Kidney glomerular epithelial cell (primary cell): ENCODE results near the gene TBC1D22A.

Experiments
- DNase-seq: peaks from one replicate; lab custom pipeline; 2025; lab: John Stamatoyannopoulos, UW

The TBC1D22A gene

DNA sequence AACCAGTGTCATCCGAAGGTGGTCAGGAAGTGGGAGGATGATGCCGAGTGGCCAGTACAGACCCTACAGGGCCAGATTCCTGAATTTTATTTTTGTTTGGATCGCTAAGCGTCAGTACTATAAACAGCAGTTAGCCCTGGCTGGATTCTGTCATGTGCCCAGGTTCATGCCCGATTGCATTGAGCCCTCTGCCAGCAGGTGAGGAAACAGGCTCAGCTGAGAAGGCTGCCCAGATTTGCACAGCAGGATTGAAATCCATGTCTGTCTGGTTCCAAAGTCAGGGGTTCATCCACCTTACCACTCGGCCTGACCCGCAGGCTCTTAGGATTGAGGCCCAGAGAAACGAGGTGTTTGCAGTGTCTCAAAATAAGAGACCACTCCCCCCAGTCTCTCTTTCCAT, 9.1 kb upstream of the TBC1D22A start:
- DNase-seq: no peak

DNA sequence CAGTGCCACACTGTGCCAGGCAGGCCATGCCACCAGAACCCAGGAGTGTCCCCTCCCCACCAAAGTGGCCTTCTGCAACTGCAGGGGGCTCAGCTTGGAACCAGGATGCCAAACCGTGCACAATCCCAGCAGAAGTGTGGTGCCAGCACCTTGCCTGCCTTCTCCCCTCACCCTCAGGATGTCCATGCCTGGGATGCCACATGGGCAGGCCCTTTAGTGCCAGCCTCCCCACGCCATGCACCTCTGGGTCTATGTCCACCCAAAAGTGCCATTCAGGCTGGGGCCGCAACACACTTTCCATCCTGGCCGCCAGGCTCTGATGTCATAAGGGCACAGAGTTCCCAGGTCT, 8.7 kb upstream of the TBC1D22A start:
- no peak for DNase-seq

DNA sequence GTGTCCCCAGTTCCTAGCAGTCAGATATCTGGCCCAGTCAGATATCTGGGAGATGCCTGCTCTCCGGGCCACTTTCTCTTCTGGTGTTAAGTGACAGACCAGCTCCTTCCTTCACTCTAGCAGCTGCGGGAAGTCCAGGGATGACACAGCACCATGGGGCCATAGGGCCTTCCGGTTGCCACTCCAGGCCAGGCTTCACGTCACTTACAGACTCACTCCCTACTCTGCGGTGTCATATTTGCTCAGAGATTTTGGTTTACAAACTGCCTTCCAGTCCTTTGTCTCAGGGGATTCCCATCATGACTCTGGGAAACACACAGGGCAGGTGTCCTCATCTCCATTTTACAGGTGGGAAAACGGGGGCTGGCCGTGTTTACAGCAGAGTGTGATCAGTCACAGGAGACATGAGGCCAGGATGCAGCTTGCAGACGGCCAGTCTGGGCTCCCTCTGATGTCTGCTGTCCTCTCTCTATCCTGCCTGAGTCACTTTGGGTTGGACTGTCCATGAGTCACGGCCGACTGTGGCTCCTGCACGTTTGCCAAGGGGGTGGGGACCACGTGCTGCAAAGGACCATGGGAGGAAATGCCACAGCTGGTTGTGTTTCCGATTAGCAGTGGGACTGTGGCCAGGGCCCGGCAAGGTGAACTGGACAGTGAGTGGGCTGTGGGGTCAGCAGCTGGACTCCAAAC, 8.2 kb upstream of the TBC1D22A start:
- DNase-seq: peak; percentile 95

DNA sequence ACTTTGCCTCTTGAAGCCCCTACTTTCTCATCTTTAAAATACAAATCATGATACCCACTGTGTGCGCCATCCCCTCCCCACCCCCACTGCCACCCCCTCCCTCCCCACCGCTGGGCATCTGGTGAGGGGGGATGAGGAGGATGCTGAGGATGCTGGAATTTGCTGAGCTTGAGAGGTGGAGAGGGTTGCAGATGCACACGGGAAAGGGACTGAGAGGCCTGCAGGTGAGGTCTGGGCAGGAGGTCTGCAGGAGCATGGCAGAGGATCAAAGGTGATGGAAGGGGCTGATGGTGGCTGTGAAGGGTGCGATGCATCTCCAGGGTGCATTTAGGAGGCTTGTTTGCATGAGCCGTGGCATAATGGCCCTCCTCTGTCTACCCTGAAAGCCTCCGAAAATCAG, 7.6 kb upstream of the TBC1D22A start:
- no peak for DNase-seq

DNA sequence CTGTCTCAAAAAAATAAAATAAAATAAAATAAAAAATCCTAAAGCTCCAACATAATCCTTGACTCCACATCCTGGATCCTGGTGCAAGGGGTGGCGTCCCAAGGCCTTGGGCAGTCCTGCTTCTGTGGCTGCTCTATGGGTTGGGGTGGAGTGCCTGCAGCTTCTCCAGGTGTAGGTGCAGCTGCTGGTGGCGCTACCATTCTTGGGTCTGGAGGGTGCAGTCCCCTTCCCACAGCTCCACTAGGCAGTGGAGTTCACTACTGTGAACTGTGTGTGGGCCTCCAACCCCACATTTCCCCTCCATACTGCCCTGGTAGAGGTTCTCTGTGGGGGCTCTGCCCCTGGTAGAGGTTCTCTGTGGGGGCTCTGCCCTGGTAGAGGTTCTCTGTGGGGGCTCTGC, 6.9 kb upstream of the TBC1D22A start:
- DNase-seq: no peak

DNA sequence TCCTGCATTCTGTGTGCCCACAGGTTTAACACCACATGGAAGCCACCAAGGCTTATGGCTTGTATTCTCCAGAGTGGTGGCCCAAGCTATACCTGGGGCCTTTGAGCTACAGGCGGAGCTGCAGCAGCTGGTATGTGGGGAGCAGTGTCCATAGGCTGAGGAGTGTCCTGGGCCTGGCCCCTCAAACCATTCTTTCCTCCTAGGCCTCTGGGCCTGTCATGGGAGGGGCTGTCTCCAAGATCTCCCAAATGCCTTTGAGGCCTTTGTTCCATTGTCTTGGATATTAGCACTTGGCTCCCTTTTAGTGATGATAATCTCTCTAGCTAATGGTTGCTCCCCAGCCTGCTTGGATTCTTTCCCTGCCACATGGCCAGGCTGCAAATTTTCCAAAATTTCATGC, 6.4 kb upstream of the TBC1D22A start:
- no peak for DNase-seq

DNA sequence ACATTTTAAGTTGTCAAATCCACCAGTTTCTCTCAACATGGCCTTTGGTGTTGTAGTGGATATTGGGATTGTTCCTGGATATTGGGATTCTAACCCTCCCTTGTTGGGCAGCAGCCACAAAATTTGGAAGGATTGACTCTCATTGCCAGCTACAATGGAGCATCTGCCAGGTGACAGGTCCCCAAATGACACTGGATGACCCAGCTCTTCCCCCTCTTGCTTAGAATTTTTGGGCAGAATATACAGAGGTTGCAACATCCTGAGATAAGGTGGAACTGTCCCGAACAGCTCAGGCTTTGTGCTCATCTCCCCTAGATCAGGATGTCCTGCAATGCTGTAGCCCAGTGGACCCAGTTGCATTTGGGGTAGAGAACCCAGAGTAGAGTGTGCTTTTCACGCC, 5.3 kb upstream of the TBC1D22A start:
- DNase-seq: no peak

DNA sequence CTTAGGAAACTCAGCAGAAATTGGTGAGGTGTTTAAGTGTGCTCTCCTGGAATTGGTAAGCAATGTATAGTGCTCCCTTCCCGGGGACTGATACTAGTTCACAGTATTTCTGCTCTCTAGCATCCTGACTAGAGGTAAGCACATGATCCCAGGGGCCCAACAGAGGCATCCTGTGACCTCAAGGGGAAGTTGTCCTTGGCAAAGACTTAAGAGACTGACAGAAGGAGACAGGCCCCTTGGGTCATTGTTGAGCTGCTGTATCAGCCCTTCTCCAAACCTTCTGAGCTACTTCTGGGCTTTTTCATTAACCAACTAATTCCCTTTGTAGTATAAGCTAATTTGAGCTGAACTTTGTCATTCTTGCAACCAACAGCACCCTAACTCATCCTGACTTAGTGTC, 4.3 kb upstream of the TBC1D22A start:
- no peak for DNase-seq

DNA sequence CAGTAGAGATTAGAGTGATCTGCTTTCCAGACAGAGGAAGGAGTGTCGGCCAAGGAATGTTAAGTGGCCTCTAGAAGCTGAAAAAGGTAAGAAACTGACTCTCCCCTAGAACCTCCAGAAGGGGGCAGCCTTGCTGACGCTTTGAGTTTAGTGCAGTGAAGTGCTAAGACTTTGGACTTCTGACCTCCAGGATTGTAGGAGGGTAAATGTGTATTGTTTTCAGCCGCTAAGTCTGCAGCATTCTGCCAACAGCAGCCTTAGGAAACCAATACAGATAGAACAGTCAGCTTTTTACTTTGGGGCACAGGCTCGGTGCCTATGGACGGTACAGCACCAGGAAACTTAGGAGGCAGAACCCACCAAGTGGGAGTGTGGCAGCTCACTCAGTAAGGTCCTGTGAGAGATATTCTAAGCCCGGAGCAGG, 3.6 kb upstream of the TBC1D22A start:
- DNase-seq: peak; percentile 73

DNA sequence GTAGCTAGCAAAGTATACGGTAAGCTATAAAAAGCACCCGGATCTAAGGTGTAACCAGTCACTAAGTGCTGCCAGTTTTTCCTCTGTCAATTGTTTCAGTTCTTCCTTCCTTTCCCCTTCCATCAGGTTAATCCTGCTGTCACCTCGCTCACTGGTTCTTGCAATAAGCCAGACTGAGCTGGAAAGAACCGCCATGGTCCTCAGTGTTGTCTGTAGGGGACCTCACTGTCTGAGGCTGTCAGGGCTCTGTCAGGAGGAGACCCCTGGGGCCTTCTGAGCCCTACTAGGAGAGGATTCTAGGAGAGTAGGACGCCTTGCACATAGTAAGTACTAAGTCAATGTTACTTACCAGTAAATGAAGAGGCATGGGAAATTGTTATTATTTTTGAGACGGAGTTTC, 1.4 kb upstream of the TBC1D22A start:
- no peak for DNase-seq

DNA sequence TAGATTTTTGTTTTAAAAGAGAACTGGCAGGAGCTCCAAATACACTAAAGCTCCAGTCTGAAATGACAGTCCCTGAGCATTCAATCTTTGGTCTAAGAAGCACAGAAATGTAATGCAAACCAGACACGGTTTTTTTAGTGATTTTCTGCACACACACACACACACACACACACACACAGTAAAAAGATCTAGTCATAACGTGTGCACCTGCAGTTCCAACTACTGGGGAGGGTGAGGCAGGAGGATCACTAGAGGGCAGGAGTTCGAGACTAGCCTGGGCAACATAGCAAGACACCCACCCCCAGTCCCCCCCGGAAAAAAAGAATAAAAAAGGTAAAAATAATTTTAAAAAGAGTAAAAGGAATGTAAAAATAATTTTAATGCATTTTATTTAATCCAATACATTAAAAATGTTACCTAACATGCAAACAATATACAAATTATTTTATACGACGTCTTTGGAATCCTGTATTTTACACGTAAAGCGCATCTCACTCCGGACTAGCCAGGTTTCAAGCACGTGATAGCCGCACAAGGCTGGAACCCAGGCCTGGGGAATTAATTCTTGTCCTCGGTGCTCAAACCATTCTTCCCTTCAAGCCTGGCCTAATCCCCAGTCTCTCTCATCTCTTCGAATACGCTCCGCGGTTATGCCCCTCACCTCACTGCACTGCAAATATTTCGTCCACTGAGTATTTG, 762 bp upstream of the TBC1D22A start:
- DNase-seq: no peak

DNA sequence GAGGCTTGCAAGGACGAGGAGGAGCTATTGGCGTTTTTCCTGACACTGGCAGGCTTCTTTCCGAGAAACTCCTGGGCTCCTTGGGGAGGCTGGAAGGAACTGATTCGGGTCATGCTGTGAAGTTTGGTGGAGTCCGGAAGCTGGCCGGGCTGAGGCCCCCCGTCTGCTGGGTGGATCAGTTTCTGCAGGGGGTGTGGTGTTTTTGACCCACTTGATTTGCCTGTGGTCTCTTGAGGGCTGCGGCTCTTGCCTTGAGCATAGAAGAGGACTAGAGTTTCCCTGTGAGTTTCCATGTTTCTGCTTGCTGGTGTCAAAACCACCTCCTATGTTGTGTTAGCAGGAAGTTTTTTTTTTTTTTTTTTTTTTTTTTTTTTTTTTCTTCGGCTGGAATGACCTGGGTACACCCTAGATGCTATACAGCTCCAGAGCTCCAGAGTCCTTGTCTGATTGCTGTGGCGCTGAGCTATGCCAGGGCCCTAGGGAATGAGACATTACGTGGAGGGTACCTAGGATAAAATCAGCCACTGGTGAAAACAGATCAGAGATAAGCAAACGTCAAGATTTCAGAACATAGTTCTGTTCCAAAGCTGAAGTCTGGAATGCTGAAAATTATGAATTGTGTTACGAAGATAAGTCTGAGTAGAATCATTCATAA, 728 bp downstream of the TBC1D22A start:
- DNase-seq: no peak

DNA sequence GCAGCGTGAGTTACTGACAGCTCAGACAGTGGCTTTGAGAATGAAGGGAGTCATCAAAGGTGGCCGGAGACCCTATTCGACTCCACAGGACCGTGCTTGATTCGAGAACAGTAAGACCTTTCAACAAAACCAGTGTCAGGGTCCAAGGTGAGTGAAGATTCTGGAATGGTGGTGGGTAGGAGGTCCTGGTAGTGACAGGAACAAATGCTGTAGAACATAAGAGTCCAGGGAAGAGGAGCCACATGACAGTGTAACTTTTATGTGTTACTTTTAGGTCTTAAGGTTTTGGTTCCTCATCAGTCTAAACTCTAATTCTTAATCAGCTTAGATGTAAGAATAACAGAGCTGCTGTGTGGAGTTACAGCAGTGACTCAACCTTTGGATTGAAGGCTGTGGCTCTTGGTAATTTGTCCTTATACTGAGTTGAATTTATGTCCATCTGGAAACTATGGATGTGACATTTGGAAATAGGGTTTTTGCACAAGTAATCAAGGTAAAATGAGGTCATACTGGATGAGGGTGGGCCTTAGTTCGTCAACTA, 1.8 kb downstream of the TBC1D22A start:
- DNase-seq: no peak

DNA sequence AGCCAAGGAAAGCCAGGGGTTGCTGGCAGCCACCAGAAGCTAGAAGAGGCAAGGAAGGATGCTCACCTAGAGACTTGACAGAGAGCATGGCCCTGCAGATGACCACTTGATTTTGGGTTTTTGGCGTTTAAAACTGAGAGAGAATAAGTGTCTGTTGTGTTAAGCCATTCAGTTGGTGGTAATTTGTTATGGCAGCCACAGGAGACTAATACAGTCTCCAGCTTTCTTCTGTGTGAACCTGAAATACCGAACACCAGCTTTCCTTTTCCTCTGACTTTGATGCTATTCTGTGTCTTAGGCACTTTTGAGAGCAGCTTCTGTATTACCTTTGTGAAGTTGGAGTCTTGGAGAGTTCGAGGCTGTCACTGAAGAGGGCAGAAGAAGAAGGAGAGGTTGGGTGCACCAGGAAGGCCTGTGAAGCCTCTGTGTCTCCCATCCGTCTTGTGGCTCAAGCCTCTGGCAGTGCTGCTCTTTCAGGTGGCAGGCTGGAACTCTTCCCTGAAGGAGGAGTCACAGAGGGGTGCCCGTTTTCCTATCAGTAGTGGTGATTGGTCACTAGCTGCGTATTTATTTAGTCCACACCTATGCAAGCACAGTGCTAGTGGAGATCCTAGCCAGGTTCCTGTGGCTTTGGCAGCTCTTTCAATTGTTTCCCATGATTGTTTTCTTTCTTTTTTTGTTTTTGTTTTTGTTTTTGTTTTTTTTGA, 2.5 kb downstream of the TBC1D22A start:
- no peak for DNase-seq

DNA sequence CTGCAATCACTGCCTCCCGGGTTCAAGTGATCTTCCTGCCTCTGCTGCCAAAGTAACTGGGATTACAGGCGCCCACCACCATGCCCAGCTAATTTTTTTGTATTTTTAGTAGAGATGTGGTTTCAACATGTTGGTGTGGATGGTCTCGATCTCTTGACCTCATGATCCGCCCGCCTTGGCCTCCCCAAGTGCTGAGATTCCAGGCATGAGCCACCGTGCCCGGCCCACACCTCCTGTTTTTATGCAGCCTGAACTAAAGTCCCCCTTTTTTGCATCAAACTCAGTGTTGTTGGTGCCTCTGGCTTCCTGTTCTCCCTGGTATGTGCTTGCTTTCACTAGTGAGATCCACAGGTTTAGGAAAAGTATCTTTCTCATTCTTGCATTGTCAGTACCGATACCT, 4.2 kb downstream of the TBC1D22A start:
- DNase-seq: no peak

DNA sequence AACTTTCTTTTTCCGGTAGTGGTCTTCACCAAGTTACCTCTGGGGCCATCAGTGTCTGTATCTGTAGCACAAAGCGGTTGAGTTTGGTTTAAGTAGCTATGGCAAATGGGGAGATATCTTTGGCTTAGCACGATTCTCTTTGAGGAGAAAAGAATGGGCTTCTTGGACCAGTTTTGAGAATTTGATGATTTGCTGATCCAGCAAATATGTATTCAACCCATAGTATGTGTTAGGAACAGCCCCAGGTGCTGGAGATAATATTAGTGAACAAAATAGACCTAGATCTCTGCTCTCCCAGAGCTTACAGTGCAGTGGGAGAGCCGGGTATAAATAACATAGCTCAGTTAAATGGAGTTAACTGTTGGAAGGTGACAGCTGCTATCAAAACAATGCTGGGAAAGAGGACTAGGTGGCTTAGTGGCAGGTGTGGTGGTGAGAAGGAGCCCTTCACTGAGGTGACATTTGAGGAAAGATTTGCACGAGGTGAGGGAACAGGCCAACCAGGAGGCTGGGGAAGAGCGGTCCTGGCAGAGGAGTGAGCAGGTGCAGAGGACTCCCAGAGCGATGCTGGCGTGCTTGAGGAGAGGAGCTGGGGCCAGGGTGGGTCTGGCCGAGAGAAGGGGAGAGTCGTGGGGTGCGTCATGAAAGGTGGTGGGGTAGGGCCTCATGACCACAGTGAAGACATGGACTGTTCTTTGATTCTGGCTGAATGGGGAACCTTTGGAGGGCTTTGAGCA, 5.0 kb downstream of the TBC1D22A start:
- DNase-seq: no peak

DNA sequence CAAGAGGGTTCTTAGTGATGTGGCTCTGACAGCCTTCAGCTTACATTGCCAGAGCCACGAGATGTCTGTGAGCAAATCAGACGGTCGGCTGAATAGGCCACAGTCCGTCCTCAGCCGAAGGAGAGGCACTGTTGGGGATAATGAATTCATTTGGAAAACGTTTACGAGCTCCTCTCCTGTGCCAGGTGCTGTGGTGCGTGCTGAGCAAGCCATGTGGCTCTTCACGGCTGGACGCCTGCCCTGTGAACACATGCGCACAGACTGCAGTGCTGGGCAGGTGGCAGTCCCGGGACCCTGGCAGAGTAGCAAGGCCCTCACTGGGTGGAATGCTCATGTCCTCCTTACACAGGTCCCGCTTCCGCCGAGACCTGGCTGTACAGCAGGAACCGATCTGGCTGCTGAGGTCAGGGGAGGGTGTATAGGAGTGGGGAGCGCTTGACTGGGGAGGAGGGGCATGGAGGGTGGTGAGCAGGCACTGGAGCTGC, 6.8 kb downstream of the TBC1D22A start:
- no peak for DNase-seq

DNA sequence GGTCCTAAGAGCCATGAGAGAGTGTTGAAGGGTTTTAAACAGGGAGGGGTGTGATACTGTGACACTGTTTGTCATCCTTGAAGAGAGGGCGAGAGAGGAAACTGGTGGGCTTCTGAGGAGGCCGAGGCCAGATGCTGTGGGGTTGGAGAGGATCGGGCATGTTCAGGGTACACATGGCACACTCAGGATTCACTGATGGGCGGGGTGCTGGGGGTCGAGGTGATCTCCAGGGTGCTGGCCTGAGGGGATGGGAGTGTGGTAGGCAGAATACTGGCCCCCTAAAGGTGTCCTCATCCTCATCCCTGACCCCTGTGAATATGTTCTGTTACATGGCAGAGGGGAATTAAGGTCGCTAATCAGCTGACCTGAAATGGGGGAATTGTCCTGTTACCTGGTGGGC, 7.3 kb downstream of the TBC1D22A start:
- DNase-seq: no peak

DNA sequence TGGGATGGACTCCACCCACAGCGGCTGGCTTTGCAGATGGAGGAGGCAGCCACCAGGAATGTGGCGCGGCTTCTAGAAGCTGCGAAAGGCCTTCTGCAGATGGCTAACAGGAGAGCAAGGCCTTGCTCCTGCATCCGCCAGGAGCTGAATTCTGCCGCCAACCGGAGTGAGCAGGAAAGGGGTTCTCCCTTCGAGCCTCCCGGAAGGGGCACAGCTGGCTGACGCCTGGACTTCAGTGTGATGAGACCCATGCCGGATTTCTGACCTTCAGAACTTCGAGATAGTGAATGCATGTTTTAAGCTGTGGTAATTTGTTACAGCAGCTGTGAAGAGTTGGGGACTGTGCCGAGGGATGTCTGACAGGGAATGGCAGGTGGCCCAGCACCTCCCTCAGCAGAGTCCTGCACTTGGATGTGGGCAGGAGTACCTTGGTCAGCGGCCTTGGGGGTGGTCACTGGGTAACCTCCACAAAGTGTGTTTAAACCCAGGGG, 7.7 kb downstream of the TBC1D22A start:
- no peak for DNase-seq

DNA sequence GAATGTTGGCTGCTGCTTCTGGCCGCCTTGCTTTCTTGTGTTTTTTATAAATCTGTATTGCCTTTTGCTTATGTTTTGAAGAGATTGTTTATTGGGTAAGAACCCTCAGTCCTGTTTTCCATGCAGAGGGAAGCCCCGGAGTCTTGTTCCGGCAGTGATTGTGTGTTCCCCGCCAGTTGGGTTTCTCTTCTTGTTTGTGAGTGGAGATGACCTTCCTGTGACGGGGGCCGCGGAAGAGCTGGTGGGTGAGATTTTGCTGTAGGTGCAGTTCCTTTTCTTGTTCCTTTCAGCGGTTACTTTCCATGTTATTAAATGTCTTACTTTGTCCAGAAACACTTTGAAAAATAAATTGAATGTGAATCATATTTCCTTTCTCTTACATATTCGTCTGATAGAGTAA, 8.3 kb downstream of the TBC1D22A start:
- DNase-seq: no peak

DNA sequence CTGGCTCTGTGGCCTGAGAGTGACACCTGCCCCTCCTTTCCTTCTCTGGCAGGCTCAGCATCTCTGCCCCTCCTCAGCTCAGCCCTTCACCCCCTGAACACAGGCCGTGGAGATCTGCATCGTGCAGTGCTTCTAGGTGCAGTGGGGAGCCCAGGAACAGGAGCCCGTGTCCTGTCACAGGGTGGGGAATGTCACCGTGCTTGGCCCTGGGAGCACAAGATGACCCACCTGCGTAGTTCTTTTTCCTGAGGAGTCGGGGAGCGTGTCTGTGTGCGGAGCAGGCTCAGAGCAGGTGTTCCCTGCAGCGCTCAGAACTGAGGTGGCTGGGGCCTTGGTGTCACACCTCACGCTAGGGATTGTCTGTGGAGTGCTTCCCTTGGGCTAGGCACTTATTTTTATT, 10.6 kb downstream of the TBC1D22A start:
- no peak for DNase-seq
